Stomach smooth muscle (tissue), 2 donors: ENCODE data around the gene C11orf21.

Source experiments
- H3K27ac ChIP-seq: one replicate; pipeline ENCODE4 v1.7.0; 2013; ENCODE audit warnings: mild to moderate bottlenecking, low read length, inconsistent platforms
- H3K27me3 ChIP-seq, 2 donors: one replicate each; pipeline ENCODE4 v1.7.0; 2013; ENCODE audit warnings: low read length in 2 of 2; ENCODE audit not compliant: insufficient read depth in 2 of 2, control insufficient read depth in 1 of 2
- H3K36me3 ChIP-seq, 2 donors: one replicate each; pipeline ENCODE4 v1.7.0; 2013; ENCODE audit warnings: low read length in 2 of 2; ENCODE audit not compliant: control insufficient read depth in 2 of 2, insufficient read depth in 2 of 2
- H3K4me1 ChIP-seq: one replicate; pipeline ENCODE4 v1.7.0; 2013; ENCODE audit warnings: low read length; ENCODE audit not compliant: control insufficient read depth, insufficient read depth
- H3K4me3 ChIP-seq, 2 donors: one replicate each; pipeline ENCODE4 v1.7.0; 2013; ENCODE audit warnings: low read length in 2 of 2
- H3K9ac ChIP-seq, 2 donors: one replicate each; pipeline ENCODE4 v1.7.0; 2013; ENCODE audit warnings: low read length in 2 of 2, mild to moderate bottlenecking in 1 of 2
- H3K9me3 ChIP-seq, 2 donors: one replicate each; pipeline ENCODE4 v1.7.0; 2013; ENCODE audit warnings: low read length in 2 of 2; ENCODE audit not compliant: control insufficient read depth in 2 of 2
- donor health status: healthy.
- donor health status: Pancreatic carcinoma.

The C11orf21 gene

GRCh38 chr11:2251138-2251537, 50.6 kb downstream of the C11orf21 start:
- no peak overlapping the region for H3K9ac ChIP-seq
- H3K27me3 ChIP-seq: no peaks in the 10 kb centered on the region
- H3K27ac ChIP-seq: no peak overlapping the region
- H3K36me3 ChIP-seq: no peaks in the 10 kb centered on the region
- H3K9me3 ChIP-seq: peaks cover 0 to 3% of the 10 kb centered on the region in 2 donors
- H3K4me1 ChIP-seq: no peaks in the 10 kb centered on the region
- no peak overlapping the region for H3K4me3 ChIP-seq

DNA sequence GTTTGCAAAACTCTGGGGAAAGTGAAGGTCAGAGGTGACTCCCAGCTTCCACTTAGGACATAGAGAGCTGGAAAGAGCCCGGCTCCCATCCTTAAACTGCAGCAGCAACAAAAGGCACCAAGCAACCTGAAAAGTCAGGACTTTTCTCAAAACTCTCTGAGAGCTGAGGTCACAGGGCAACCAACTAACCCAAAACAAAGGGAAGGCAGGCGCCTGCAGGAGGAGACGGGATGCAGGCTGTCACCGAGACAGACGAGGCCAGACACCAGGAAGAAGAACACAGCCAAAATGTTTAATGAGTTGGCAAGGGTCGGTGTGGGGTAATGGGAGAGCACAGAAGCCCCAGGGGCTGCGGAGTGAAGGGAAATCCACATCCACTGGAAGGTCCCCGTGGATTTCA, 51.2 kb downstream of the C11orf21 start:
- H3K9me3 ChIP-seq: peaks cover 0 to 3% of the 10 kb centered on the region in 2 donors

GRCh38 chr11:2250041-2250440, 51.7 kb downstream of the C11orf21 start:
- no peak overlapping the region for H3K9ac ChIP-seq
- H3K27ac ChIP-seq: no peak overlapping the region
- H3K36me3 ChIP-seq: no peaks in the 10 kb centered on the region
- H3K9me3 ChIP-seq: peaks cover 0 to 3% of the 10 kb centered on the region in 2 donors
- H3K4me3 ChIP-seq: no peak overlapping the region
- no peaks in the 10 kb centered on the region for H3K27me3 ChIP-seq
- H3K4me1 ChIP-seq: no peaks in the 10 kb centered on the region

More for the DNA sequence above, 51.2 kb downstream of the C11orf21 start:
- Histone ChIP-seq H3K36me3 (no peaks in the 10 kb centered on the region), H3K4me1 (no peaks in the 10 kb centered on the region), H3K9ac (no peak overlapping the region), H3K27me3 (no peaks in the 10 kb centered on the region), H3K4me3 (no peak overlapping the region), H3K27ac (no peak overlapping the region)

- Histone ChIP-seq H3K4me3 (no peak overlapping the region), H3K9me3 (no peaks in the 10 kb centered on the region), H3K9ac (no peak overlapping the region), H3K27me3 (no peaks in the 10 kb centered on the region), H3K4me1 (no peaks in the 10 kb centered on the region), H3K27ac (no peak overlapping the region), H3K36me3 (no peaks in the 10 kb centered on the region)
These were observed 52.4 kb downstream of the C11orf21 start for GRCh38 chr11:2249189-2249916.

GRCh38 chr11:2248762-2249161, 53.0 kb downstream of the C11orf21 start:
- no peak overlapping the region for H3K4me3 ChIP-seq

DNA sequence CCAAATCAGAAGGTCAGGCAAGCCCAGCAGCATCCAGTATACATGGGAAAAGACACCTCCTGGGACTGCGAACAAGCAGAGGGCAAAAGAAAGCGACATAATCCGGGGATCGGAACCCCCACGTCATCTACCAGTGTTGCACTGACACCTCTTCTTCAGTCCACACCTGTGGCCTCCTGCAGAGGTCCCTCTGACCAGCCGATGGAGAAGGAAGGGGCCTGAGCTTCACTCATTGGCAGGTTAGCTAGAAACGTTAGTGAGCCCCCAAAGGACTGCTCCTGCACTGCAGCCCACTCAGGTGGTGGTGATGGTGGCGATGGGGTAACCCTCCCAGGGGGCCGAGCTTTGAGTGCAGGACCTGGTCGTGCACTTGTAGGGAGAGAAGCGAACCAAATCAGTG, 53.5 kb downstream of the C11orf21 start:
- H3K27ac ChIP-seq: no peak overlapping the region
- no peaks in the 10 kb centered on the region for H3K36me3 ChIP-seq
- H3K4me3 ChIP-seq: no peak overlapping the region
- no peaks in the 10 kb centered on the region for H3K27me3 ChIP-seq
- no peak overlapping the region for H3K9ac ChIP-seq
- no peaks in the 10 kb centered on the region for H3K9me3 ChIP-seq
- H3K4me1 ChIP-seq: no peaks in the 10 kb centered on the region

More at GRCh38 chr11:2248762-2249161, 53.0 kb downstream of the C11orf21 start:
- H3K27me3 ChIP-seq: no peaks in the 10 kb centered on the region
- H3K9me3 ChIP-seq: no peaks in the 10 kb centered on the region
- no peaks in the 10 kb centered on the region for H3K4me1 ChIP-seq
- no peak overlapping the region for H3K9ac ChIP-seq
- no peaks in the 10 kb centered on the region for H3K36me3 ChIP-seq
- H3K27ac ChIP-seq: no peak overlapping the region

- no peak overlapping the region for H3K27ac ChIP-seq
- H3K4me1 ChIP-seq: no peaks in the 10 kb centered on the region
- no peaks in the 10 kb centered on the region for H3K9me3 ChIP-seq
- H3K9ac ChIP-seq: no peak overlapping the region
- no peak overlapping the region for H3K4me3 ChIP-seq
- no peaks in the 10 kb centered on the region for H3K36me3 ChIP-seq
- no peaks in the 10 kb centered on the region for H3K27me3 ChIP-seq
These were observed 54.2 kb downstream of the C11orf21 start for GRCh38 chr11:2247496-2247895.
